Measurements from ENCODE around the gene VAMP3. TPM values are rescaled to one million over a fixed set of nuclear protein-coding genes. Genes with fewer than 3 reads are reported as not detected.

VAMP3 gene
- total and polyA plus RNA-seq, 9 of the 15 experiments (the other 6 are each of a cell fraction or from before 2014, with no cell fraction given), result 27.1 to 71.3 (median 47.5) TPM

DNA sequence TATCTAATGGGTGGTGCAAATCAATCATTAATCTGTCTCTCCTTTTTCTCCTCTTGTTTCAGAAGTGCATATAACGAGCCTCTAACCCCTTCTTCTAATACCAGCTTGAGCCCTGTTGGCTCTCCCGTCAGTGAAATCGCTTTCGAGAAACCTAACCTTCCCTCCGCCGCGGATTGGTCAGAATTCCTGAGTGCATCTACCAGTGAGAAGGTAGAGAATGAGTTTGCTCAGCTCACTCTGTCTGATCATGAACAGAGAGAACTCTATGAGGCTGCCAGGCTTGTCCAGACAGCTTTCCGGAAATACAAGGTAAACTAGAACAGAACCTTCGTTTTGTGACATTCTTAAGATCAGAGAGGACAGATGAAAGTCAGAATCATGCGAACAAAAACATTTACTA lies 25.3 kb upstream of the VAMP3 start:
- Histone ChIP-seq H3K9me3 (replicated peaks; ENCODE audit: control insufficient read depth, insufficient read depth, low read depth, low read length) (no peaks in the 10 kb centered on the region), H3K9me1 (ENCODE audit: control insufficient read depth, insufficient read depth, low read length) (no peaks in the 10 kb centered on the region), H3K4me2 (ENCODE audit: insufficient read depth, low read length) (no peak overlapping the region), H3K4me1 (replicated peaks in 1 of 2; ENCODE audit: control insufficient read depth in 2 of 2, insufficient read depth in 2 of 2, low read length in 2 of 2) (no peaks in the 10 kb centered on the region), H3K9ac (ENCODE audit: insufficient read depth in 1 of 2, low read depth in 2 of 2, low read length in 2 of 2) (no peak overlapping the region), H3K27me3 (ENCODE audit: control insufficient read depth in 2 of 2, insufficient read depth in 2 of 2, low read length in 2 of 2) (peaks cover 39 to 45% of the 10 kb centered on the region in 2 experiments), H4K20me1 (replicated peaks; ENCODE audit: control insufficient read depth, insufficient read depth, low read length) (0 out of 2 replicates have a peak, but pooled peaks cover 5% of the 10 kb centered on the region), H3K4me3 (no peak overlapping the region), H3K79me2 (ENCODE audit: control insufficient read depth, insufficient read depth, low read length) (no peaks in the 10 kb centered on the region), H3K27ac (ENCODE audit: extremely low read depth, low read depth, low read length) (no peak overlapping the region), H2AFZ (ENCODE audit: low read depth, low read length) (no peak overlapping the region), H3K36me3 (ENCODE audit: control insufficient read depth, insufficient read depth, low read length) (no peaks in the 10 kb centered on the region)
- FAIRE-seq (peak; percentile 61), ATAC-seq (no peak), DNase-seq (ENCODE audit: extremely low read depth in 1 of 4, low spot score in 3 of 4) (no peak)
- BruUV-seq (replicated peaks), result no TSS peak
- intact Hi-C loops (cut with micrococcal nuclease) (no loop called here), in situ Hi-C loops (cut with MboI) (no loop called here)
- ChIA-PET CTCF (ENCODE audit: low intra/inter-chr PET ratio) (no interaction called here), POLR2A (no interaction called here)
- no peak for TF ChIP-seq SLC30A9 (CRISPR knock-in tag; IDR thresholded peaks at IDR 0.05)
- TF ChIP-seq ZNF212 (CRISPR knock-in tag; IDR thresholded peaks at IDR 0.05), result no peak
- no peak for TF ChIP-seq ZNF165 (CRISPR knock-in tag; IDR thresholded peaks at IDR 0.05; ENCODE audit: borderline replicate concordance)
- no peak for TF ChIP-seq SRF (CRISPR knock-in tag; IDR thresholded peaks at IDR 0.05)
- TF ChIP-seq RBM39 (optimal IDR thresholded peaks at IDR 0.05; ENCODE audit: low read depth, low read length), result no peak
- TF ChIP-seq KLF6 (CRISPR knock-in tag; IDR thresholded peaks at IDR 0.05; ENCODE audit: borderline replicate concordance), result no peak
- no peak for TF ChIP-seq TAF9B (IDR thresholded peaks at IDR 0.05; ENCODE audit: partially characterized antibody)
- TF ChIP-seq ESRRA (IDR thresholded peaks at IDR 0.05; ENCODE audit: borderline replicate concordance, low read depth), result no peak
- 3% methylated on average over 10 of the region's 10 CpGs for WGBS (ENCODE audit: insufficient coverage, low coverage, missing lambda C conversion rate)
